Measurements from ENCODE around the gene FNDC1.

DNA sequence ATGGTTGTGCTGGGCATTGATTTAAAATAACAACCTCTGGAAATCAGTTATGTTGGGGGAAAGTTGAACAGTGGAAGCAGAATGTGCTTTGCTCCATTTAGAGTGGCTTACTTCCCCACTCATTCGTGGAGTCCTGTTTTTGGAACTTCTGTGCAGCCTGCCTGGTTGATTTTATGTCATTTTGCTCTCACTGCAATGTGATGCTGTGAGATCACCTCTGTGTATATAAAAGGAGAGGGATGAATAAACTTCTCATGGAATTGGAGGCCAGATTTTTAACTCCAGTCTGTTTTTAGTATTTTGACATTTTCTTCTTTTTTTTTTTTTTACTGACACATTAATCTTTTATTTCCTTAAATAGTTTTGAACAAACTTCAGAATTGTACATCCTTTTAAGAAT lies 139.0 kb downstream of the FNDC1 start:
- TF ChIP-seq, protein P1, sequence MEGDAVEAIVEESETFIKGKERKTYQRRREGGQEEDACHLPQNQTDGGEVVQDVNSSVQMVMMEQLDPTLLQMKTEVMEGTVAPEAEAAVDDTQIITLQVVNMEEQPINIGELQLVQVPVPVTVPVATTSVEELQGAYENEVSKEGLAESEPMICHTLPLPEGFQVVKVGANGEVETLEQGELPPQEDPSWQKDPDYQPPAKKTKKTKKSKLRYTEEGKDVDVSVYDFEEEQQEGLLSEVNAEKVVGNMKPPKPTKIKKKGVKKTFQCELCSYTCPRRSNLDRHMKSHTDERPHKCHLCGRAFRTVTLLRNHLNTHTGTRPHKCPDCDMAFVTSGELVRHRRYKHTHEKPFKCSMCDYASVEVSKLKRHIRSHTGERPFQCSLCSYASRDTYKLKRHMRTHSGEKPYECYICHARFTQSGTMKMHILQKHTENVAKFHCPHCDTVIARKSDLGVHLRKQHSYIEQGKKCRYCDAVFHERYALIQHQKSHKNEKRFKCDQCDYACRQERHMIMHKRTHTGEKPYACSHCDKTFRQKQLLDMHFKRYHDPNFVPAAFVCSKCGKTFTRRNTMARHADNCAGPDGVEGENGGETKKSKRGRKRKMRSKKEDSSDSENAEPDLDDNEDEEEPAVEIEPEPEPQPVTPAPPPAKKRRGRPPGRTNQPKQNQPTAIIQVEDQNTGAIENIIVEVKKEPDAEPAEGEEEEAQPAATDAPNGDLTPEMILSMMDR (IDR thresholded peaks at IDR 0.05; ENCODE audit: low read length) = no peak
- TF ChIP-seq EZH2 (IDR thresholded peaks at IDR 0.05; ENCODE audit: borderline replicate concordance, low read length) = no peak
